Stimulated activated CD4-positive, alpha-beta T cell treated with anti-CD3 and anti-CD28 coated beads, Interleukin-12 subunit alpha, Interleukin-12 subunit beta, amount 100 ng/mL, for 4 hours (primary cell): ENCODE data around the gene TP53I3.
"Not testable (repeated sequence)": the region's sequence is repeated elsewhere in the genome, so short reads cannot be mapped to it uniquely, and the experiment has no call there.

ENCODE experiments used
- DNase-seq: peaks from one replicate; pipeline ENCODE4 v3.0.0-alpha.2; 2020

Gene TP53I3

GRCh38 chr2:24051833-24052232 lies 32.8 kb downstream of the TP53I3 start:
- no peak for DNase-seq

GRCh38 chr2:24050041-24050979 lies 34.3 kb downstream of the TP53I3 start:
- DNase-seq = peak; percentile 15

GRCh38 chr2:24049485-24050021 lies 35.1 kb downstream of the TP53I3 start, which contains the start of gene FKBP1B:
Gene FKBP1B, plus strand, starts transcription at chr2:24049741. Its CDS starts 109 bp downstream, at chr2:24049850.
- DNase-seq = peak; percentile 51

- no peak for DNase-seq
Measured at GRCh38 chr2:24048769-24049484, 35.7 kb downstream of the TP53I3 start.

- DNase-seq = no peak
Measured at GRCh38 chr2:24047703-24048033, 37.0 kb downstream of the TP53I3 start.

GRCh38 chr2:24046930-24047702 lies 37.5 kb downstream of the TP53I3 start, which contains the start of gene WDCP:
Gene WDCP, minus strand, starts transcription at chr2:24047391. Its CDS starts 7,897 bp downstream, at chr2:24039494.
- peak; percentile 82 for DNase-seq

GRCh38 chr2:24046599-24046929 lies 38.1 kb downstream of the TP53I3 start:
- DNase-seq = no peak

GRCh38 chr2:24045511-24046508 lies 38.8 kb downstream of the TP53I3 start:
- no peak for DNase-seq

GRCh38 chr2:24043133-24043532 lies 41.5 kb downstream of the TP53I3 start:
- DNase-seq = not testable (repeated sequence)

GRCh38 chr2:24040511-24040910 lies 44.1 kb downstream of the TP53I3 start:
- DNase-seq = no peak

- DNase-seq = no peak
Measured at GRCh38 chr2:24038786-24039499, 45.7 kb downstream of the TP53I3 start.
